Transverse colon (tissue), 3 donors: ENCODE measurements around the gene GSG1L.

Experiments used
- EP300 ChIP-seq: sonication (generic); formaldehyde crosslinking; IDR thresholded peaks from one replicate; pipeline ENCODE4 v1.6.1; 2017; ENCODE audit warnings: antibody characterized with exemption, low read depth
- POLR2A ChIP-seq: fragments of 450-650 bp; IDR thresholded peaks from one replicate; pipeline ENCODE4 v1.6.1; 2016; ENCODE audit warnings: antibody characterized with exemption, mild to moderate bottlenecking, moderate library complexity
- TF ChIP-seq, protein P1 (sequence below), 5 experiments: fragments of 200-600 bp in 3 of 5; fragments of 450-650 bp in 2 of 5; sonication (generic) in 3 of 5; IDR thresholded peaks; 1 replicate in 2 of 5; 2 replicates in 3 of 5; pipeline ENCODE4 v1.5.1; 2016 to 2017; ENCODE audit warnings: antibody characterized with exemption in 5 of 5, inconsistent platforms in 3 of 5, mild to moderate bottlenecking in 2 of 5, moderate library complexity in 1 of 5

DNA sequence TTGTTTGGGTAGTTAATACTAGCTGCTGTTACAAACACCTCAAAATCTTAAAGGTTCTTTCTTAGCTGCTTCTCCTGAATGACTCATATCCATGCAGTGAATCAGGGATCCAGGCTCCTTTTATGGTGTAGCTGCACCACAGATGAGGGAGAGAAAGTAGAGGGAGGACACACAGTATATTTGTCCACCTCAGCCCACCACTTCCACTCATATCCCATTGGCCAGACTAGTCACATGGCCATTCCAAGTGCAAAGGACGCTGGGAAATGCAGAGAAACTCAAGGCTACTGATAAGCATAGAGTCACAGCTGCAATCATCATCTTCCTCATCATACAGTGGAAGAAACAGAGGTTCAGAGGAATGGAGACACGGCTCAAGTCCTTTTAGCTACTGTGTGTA lies 63.8 kb downstream of the GSG1L start:
- TF ChIP-seq POLR2A = no peak
- TF ChIP-seq, protein P1, sequence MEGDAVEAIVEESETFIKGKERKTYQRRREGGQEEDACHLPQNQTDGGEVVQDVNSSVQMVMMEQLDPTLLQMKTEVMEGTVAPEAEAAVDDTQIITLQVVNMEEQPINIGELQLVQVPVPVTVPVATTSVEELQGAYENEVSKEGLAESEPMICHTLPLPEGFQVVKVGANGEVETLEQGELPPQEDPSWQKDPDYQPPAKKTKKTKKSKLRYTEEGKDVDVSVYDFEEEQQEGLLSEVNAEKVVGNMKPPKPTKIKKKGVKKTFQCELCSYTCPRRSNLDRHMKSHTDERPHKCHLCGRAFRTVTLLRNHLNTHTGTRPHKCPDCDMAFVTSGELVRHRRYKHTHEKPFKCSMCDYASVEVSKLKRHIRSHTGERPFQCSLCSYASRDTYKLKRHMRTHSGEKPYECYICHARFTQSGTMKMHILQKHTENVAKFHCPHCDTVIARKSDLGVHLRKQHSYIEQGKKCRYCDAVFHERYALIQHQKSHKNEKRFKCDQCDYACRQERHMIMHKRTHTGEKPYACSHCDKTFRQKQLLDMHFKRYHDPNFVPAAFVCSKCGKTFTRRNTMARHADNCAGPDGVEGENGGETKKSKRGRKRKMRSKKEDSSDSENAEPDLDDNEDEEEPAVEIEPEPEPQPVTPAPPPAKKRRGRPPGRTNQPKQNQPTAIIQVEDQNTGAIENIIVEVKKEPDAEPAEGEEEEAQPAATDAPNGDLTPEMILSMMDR (IDR thresholded peaks at IDR 0.05) = no peak
- no peak for TF ChIP-seq EP300
